Inflammatory macrophage (primary cell): ENCODE results near the gene EGFLAM.

ENCODE experiments used
- DNase-seq, 2 donors: peaks; one replicate each; pipeline ENCODE4 v3.0.0-alpha.2; 2020 to 2022

Gene EGFLAM

DNA sequence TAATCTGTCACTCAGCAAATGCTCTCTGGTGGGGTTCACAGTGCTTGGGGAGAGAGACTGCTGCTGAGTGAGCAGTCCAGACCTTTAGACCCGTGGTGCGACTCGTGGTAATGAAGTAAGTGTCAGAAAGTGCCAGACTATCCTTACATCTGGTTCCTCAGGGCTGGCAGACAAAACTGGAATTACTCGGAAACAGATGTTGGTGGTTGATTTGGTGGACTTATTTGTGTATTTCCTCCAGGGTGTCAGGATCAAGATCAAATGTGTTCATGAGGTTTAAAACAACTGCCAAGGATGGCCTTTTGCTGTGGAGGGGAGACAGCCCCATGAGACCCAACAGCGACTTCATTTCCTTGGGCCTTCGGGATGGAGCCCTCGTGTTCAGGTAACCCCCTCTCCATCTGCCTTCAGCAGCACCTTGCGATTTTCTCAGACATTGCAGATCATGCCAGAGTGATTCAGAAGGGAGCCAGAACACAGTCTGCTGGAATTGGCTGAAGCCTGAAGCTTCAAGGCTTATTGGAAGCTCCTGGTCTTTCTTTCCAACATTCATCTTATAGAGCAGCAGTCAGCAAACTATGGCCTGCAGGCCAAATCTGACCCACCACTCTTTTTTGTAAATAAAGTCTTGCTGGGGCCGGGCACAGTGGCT lies 192.8 kb downstream of the EGFLAM start:
- no peak for DNase-seq

DNA sequence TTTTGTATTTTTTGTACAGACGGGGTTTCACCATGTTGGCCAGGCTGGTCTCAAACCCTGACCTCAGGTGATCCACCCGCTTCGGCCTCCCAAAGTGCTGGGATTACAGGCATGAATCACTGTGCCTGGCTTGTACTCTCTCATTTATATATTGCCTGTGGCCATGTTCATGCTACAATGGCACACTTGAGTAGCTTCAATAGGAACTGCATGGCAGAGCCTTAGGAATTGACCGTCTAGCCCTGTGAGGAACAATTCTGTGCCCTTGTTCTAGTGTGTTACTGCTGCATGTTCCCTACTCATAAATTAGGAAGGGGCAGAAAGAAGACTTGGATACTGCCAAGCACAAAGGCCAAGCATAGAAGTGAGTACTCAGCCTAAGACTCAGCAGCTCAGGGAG lies 193.8 kb downstream of the EGFLAM start:
- DNase-seq = no peak

DNA sequence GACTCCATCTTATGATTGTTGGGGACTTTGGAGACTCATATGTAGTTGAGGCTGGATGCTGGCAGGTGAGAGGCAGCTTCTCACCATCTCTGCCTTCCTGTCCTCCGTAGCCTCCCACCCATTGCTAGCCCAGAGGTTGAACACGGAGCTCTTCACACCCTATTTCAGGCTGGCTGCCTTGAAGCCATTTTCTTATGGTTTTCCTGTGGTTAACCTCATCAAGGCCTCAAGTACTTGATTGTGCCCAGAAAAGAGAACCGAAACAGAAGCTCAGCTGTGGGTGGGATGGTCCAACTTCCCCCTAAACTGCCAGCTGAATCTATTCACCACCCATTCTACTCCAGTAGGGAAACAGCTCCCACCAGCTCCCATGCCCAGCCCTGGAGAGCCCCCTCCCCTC lies 195.1 kb downstream of the EGFLAM start:
- peak; percentile 73 to 77 for DNase-seq

DNA sequence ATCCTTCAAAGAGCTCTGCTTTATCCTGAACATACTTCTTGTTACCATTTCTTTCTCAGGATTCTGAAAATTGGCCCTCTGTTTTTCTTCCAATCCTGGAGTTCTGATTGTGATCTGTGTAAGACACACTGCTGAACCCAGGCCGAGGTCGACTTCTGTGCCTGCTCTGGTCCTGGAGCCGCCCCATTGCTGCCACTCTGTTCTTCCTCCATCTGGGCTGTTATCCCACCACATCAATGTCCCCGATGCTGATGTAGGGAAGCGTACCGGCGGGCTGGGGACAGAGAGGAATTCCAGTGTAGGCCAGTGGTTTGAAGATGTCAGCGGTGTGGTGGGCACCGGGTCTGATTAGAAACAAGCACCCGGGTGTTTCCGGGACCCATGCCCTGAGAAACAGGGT lies 195.6 kb downstream of the EGFLAM start:
- DNase-seq = no peak

DNA sequence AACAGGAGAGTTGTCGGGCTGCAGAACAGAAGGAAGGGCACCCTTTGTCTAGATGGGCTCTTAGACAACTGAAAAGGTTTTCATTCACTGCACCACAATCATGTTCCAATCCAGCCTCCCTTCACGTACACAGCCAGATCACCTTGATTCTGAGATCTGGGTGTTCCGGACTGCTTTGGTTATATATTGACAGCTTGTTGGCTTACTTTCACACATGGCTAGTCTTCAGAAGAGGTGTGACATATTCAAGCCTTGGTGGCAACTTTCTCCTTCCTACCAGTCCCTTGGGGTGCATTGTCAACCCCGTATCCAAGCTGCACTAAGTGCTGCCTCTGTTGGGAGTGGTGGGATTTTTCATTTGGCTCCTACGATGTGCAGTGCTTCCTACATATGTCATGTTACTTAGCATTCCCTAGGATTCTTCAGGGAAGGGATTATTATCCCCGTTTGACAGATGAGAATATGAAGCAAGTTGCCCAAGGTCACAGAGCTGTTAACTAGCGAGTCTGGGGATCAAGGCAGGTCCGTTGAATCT lies 197.5 kb downstream of the EGFLAM start:
- no peak for DNase-seq

DNA sequence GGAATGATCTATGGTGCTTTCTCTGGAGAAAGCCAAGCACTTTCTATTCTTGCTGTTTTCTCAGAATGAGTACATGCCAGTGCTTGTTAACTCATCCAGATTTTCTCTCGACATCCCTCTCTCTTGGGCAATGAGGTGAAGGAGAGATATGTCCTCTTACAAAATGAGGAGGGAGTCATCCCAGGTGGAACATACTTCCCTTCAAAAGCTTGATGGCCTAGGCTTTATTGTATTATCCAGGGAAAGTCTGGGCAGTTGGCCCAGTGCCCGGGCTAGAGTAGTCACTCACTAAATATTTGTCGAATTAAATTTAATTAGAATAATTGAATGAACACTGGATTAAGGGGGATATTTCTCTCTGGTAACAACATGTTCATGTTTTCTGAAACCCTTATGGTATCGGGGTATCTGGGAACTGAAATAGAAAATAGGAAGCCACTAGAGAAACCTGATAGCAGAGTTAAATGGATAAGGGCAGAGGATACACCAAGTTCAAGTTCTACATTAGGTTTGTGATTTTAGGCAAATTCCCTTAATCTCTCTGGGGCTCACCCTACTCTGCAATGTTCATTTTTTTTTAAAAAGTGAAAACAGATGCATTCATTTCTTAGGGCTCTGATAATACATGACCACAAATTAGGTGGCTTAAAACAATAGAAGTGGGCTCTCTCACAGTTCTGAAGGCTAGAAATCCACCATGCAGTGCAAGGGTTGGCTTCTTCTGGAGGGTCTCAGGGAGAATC lies 198.5 kb downstream of the EGFLAM start:
- DNase-seq = no peak

DNA sequence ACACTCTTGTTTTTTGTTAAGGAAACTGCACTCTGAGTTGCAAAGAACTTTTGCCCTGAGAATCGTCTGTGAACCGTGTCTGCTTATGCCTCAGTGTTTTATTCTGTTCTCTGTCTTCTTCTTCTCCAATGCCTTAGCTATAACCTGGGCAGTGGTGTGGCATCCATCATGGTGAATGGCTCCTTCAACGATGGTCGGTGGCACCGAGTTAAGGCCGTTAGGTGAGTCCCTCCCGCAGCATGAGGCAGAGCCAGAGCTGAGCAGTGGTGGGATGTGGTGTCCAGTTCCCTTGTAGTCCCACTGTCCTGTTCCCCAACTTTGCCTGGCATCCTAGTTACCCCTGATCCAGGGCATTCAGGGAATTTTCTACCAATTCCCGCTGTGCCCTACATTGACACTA lies 199.8 kb downstream of the EGFLAM start:
- DNase-seq = no peak

DNA sequence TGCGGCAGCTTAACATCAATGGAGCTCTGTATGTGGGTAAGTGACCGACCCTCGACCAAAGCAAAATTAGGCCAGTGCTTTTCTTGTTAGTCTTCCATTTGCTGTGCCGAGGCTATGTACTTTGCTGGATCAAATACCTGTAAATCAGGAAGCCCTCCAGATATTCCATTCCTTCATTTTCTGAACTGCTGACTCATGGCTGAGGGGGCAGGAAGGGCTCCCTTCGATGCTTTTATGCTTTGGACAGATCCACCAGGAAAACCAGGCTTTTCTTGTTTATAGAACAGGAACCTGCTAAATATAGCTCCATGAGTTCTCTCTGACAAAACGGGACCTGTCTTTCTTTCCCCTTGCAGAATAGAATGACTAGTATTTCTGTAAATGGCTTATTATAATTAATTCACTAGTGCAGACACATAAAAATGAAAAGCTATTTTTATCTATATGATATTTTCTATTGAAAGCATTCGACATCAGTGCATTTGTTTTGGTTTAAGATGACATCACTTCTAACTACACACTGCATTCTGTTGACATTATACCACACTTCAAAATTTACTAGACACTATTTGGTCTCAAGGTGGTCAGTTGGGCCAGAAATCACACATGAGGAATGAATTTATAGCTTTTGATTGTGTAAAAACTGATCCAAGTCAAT lies 204.7 kb downstream of the EGFLAM start:
- DNase-seq = no peak

DNA sequence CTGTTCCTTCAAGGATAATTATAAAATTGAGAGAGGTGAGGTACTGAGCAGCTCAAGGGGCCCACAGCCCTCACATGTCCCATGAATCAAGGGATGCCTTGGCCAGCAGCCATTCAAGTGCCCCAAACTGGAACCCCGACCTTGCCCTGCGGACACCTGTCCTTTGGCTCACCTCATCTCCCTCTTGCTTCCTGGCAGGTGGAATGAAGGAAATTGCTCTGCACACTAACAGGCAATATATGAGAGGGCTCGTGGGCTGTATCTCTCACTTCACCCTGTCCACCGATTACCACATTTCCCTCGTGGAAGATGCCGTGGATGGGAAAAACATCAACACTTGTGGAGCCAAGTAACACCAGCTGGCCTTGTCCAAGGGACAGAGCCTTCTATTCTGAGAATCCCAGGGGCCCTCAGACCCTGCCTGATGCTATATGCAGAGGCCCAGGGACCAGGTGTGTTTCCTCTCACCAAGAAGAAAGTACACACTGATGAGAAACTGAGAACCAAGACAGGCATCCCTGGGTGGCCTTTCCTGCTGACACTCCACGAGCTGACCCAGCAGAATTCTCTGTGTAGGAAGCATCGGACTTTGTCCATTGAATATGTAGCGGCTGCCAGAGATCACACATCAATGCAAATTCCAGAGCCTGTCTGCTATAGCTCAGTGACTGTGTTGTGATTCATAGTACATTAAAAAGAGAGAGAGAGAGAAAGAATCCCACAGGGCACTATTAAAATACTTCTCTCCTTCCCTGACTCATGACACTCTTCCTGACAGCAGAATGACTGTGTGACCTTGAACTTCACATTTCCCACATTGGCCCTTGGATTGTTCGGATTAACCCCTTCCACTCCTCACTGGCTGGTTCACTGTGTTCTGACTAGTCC lies 205.5 kb downstream of the EGFLAM start:
- DNase-seq = no peak

DNA sequence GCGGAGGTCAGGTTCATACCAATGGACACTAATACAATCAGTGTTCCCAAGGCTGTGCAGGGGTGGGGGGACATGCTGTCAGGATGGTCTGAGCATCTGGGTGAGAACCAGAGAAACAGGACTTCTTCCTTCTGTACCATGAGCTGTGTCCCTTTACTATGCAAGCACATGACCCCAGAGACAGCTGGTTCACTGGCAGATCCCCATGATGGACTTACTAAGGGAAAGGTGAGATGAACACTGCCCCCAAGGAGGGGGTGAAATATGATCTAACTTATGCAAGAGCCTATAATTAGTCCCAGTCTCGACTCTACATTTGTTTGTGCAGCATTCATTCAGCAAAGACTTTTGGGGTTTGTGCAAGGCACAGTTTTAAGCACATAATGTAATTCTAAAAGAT lies 206.7 kb downstream of the EGFLAM start:
- DNase-seq = no peak

DNA sequence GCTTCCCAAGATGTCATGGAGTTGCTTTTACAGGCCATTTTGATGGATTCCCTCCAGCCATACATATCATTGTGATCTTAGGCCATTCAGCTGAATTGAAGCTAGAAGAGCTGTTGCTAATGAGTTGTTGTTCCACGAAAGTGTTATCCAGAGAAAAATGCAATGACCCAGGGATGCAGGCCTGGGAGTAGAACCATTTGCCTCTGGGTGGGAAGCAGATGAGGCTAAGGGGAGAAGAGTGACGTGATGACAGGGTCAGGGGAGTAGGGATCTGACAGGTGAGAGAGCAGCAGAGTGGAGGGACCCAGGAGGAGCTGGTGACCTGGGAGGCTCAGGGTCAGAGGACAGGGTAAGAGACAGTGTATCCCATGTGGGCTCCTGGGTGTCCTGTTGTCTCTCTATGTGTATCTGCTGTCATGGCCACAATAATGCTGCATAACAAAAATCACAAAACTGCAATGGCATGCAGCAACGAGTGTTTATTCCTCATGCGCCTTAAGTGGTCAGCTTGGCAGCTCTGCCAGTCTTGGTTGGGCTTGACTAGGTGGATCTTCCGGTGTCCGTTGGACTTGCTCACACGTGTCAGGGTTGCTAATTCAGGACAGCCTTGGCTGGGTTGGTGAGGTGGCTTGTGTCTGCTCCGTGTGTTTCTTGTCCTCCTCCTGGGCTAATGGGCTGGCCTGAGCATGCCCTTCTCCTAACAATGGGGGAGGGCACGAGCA lies 207.5 kb downstream of the EGFLAM start:
- DNase-seq = no peak

DNA sequence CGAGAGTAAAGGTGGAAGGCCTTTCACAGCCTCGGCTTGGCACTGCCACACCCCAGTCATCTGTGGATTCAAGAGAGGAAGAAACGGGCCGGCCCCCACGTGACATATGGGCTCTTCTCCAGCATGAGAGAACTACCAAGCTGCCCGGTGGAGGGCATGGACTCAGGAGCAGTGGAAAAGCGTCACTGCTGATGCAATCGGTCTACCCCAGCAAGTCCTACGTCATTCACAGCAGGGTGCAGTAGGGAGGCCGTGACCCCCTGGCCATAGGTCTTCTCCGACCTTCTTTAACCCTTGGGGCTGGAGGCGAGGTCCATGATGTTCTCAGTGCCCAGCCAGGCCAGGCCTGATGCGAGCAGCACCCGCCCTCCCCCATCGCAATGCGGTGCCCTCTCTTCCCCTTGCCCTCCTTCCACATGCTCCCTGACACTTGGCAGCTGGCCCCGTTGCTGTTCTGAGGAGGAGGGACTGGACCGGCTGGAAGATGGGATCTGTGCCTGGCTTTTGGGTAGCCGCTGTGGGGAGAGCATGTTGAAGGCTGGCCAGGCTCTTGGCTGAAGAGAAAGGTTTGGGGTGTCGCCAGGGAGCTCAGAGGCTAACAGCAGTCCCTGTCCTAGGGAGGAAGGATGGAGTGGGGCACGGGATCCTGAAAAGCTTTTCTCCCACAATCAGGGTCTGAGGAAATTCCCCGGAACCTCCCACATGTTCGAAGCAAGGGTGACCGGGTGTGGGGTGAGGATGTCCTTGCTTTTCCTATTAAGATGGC lies 208.2 kb downstream of the EGFLAM start:
- DNase-seq = no peak

DNA sequence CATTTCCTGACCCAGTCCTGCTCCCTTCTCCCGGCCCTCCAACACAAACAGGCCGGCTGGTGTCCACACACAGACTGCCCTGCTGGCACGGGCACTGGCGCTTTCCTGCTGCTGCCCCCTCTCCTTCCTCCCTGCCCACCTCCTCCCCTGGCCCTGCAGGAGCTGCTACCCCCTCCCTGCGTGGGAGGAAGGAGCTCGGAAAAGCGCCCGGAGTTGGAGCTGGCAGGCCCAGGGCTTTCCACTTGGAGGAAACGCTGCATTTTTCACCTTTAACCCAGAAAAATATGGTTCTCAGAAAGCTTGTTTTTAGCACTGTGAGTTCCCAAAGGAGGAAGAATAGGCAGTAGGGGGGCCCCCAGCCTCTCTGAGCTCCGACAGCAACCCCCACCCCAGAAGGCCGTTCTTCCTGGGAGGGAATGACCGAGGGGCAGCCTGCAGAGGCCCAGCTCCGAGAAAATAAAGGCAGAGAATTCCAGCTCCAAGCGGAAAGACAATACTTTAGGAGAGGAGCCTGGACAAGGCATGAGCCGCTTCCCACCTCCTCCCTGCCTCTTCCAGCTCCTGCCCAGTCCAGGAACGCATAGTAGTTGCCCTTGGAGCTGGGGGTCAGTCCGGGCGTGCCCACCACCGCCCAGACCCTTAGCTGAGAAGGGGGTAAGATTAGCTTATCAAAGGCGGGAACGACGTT lies 209.1 kb downstream of the EGFLAM start:
- no peak for DNase-seq

DNA sequence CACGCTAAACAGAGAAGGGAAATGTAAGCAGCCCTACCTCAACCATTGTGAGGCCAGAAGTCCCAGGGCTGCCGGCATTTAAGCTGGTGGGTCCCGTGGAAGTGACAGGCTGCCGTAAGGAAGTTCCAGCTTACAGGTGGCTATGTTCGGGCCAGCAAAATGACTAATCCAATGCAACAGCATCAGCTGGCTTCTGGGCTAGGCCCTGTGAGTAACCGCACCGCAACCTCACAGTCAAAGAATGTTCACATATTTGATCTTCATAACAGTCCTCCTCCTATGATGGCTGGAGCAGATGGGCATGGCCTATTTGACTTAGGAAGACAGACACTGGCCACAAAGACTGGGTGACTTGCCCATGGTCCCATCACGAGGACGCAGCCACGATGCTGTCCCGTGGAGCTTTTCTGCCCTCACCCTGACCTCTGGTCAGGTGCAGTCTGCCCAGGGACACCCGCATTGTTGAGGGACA lies 209.9 kb downstream of the EGFLAM start:
- no peak for DNase-seq

DNA sequence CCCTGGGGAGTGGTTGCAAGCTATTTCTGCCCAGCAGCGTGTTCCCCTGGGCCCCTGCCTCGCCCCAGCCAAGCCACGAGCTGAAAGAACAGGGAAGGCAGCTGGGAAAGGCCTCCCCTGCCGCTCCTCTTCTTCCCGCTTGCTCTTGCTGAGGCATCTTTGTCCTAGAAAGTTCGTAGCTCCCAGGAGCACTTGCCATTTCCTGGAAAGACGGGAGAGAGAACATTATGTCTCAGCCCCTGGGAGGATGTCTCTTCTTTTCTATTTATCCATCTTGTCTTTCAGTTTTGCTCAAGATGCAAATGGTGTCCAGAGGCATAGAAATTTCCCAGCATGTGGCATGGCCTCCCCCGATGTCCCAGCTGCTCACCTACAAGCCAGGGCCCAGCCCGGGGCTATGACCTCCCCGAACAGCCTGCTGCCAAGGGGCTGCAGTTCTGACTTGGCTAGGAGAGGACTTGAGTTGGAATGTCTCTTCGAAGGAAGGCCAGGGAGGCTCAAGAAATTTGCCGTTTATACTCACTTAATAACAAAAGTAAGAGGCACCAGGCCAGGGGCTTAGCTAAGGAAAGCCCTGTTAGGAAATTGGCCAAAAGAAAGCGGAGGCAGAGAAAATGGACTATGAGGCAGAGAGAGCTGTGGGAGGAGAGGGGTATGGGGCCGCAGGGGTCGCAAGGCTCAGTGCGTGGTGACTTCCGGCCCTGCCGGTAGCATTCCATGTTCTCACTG lies 210.8 kb downstream of the EGFLAM start:
- DNase-seq = no peak

DNA sequence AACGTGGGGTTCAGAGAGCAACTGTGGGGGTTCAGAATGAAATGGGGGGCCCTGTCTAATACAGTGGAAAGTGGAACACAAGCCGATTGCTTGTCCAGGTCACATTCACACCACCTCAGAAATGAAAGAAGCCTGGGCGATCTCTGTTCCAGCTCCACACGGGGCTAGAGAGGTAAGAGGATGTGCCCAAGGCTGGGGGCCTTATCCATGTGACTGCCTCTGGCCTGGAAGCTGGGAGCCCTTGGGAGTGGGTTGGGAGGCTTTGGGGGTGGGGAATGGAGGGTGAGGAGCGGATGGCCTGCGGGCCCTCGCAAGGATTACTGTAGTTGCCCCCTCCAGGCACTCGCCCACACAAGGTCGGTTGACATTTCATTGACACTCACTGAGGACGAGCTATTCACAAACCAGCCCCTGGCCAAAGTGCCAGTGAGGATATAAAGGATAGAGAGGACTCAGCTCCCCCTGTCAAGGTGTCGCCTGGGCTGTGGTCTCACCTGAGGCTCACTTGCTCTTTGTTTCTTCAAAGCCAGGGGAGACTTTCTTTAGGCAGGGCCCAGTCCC lies 211.4 kb downstream of the EGFLAM start:
- no peak for DNase-seq

DNA sequence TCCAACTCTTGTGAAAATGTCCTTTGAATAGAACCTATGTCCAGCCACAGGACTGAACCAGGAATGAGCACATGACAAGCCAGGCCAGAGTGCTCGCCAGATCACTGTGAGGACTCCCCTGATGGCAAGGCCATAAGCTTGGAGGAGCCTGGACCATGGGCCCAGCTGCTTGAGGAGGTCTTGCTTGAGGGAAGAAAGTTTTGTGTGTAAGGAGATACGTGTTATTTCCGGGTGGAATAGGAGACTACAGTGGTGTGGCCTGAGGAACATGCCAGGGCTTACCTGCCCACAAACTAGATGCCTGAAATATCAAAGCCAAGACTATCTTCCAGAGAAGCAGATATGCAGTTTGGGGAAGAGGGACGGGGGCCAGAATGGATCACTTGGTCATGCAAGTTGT lies 213.3 kb downstream of the EGFLAM start:
- no peak for DNase-seq

DNA sequence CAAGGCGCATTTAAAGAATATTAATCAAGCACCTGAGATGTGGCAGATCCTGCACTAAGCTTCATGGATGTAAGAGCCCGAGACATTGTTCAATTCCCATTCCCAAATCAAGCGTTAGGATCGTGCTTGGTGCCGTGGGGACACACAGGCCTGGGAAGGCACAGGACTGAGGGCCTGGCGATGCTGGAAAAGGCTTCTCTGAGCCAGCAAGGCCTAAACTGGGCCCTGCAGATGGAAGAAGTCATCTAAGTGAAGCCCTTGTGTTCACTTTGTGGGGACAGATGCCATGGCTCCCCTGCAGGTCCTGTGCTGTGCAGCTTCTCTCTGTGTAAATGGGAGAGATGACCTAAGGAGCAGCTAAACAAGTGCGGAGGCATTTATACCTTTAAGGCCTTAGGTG lies 214.2 kb downstream of the EGFLAM start:
- DNase-seq = no peak

DNA sequence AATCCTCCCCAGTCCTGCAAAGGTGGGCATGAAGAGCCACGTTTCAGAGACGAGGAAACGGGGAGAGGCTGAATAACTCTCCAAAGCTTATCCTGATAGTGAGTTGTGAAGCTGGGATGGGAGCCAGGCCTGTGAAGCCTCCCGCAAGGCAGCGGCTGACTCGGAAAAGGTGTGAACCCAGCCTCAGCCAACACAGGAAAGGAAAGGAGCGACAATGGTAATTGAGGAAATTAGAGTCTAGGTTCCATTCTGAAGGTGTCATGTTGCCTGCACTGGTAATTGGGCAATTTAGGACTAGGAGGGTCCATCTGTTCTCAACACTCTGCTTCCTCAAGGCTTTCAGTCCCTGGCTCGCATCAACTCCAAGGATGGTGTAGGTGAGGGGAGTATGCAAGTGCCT lies 214.6 kb downstream of the EGFLAM start:
- no peak for DNase-seq
